ENCODE measurements around the gene RXFP4.
A peak's percentile ranks its signal among the peaks of the same experiment; 100 is the strongest.

The RXFP4 gene

DNA sequence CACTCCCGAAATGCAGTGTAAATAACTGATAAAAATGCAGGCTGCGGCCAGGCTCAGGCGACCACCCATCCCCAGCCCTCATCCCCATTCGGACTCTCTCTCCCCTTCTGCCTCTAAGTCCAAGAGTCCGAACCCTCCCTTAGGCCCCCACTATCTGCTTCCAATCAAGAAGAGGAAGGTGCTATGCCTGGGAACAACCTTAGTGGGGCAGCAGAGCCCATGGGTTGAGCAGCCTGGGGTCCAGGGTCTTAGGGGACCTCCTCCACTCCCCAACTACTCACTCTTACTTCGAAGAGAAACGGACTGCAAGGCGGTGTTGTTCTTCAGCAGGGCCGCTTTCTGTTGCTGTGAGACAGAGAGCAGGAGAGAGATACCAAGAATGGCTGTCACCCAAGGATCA is 24.7 kb downstream of the RXFP4 start:
- Histone ChIP-seq H3K36me3 (replicated peaks in 1 of 2; ENCODE audit: control insufficient read depth in 2 of 2, insufficient read depth in 2 of 2, low read length in 2 of 2) (peaks cover 61 to 92% of the 10 kb centered on the region in 2 donors), H3K4me1 (ENCODE audit: control insufficient read depth in 2 of 2, insufficient read depth in 1 of 2, low read depth in 1 of 2, low read length in 2 of 2) (peaks cover 32 to 37% of the 10 kb centered on the region in 2 donors), H3K27me3 (ENCODE audit: control insufficient read depth in 3 of 3, insufficient read depth in 3 of 3, low read depth in 1 of 3, low read length in 3 of 3) (no peaks in the 10 kb centered on the region), H4K8ac (ENCODE audit: low read depth, low read length) (no peak overlapping the region), H3K4ac (ENCODE audit: low read length) (no peak overlapping the region), H3K14ac (ENCODE audit: low read length) (no peak overlapping the region), H3K23ac (ENCODE audit: low read depth, low read length, poor library complexity) (no peak overlapping the region), H2BK120ac (ENCODE audit: low read depth, low read length) (no peak overlapping the region), H3K4me3 (ENCODE audit: low read length in 2 of 2) (no peak overlapping the region), H3K27ac (replicated peaks; ENCODE audit: low read length) (no peak overlapping the region), H2AK5ac (ENCODE audit: low read depth, low read length) (peak overlapping the region; percentile 35), H3K9me3 (replicated peaks in 1 of 2; ENCODE audit: control insufficient read depth in 2 of 2, insufficient read depth in 1 of 2, low read depth in 1 of 2, low read length in 2 of 2) (no peaks in the 10 kb centered on the region), H2BK12ac (ENCODE audit: low read length) (no peak overlapping the region), H3K9ac (ENCODE audit: low read depth, low read length, poor library complexity) (no peak overlapping the region), H4K91ac (ENCODE audit: low read depth, low read length, poor library complexity) (no peak overlapping the region), H2BK5ac (ENCODE audit: low read length) (no peak overlapping the region), H3K18ac (ENCODE audit: low read length) (no peak overlapping the region), H3K4me2 (ENCODE audit: insufficient read depth, low read length, poor library complexity, severe bottlenecking) (no peak overlapping the region), H2AFZ (ENCODE audit: low read length) (no peak overlapping the region), H2BK15ac (ENCODE audit: low read length) (no peak overlapping the region), H3K79me1 (ENCODE audit: low read depth, low read length) (peaks cover 36% of the 10 kb centered on the region)
- no peak for DNase-seq (ENCODE audit: low spot score)
- WGBS, 2 donors (ENCODE audit: extremely low coverage in 2 of 2, insufficient read length in 2 of 2, insufficient replicate concordance in 1 of 2) = no CpG with 5 or more reads among the region's 9 CpGs

DNA sequence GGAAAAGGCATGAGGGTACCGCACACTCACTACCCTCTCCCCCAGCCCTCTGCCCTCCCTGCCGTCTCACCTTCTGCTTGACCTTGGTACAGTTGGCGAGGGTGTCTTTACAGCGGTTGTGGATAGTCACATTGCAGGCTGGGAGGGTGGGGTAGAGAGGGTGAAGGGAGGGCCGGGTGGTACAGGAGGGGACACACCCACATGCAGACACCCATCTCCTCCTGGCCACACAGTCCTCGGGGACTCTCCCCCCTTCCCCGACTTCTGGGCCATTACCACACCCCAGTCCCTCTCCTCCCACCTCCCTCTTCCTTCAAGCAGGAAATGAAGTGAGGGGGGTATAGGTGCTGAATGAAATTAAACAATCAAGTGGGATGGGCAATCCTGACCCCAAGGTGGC is 25.3 kb downstream of the RXFP4 start:
- Histone ChIP-seq H3K14ac (ENCODE audit: low read length) (no peak overlapping the region), H2AFZ (ENCODE audit: low read length) (no peak overlapping the region), H2BK12ac (ENCODE audit: low read length) (no peak overlapping the region), H4K91ac (ENCODE audit: low read depth, low read length, poor library complexity) (no peak overlapping the region), H3K27me3 (ENCODE audit: control insufficient read depth in 3 of 3, insufficient read depth in 3 of 3, low read depth in 1 of 3, low read length in 3 of 3) (no peaks in the 10 kb centered on the region), H4K8ac (ENCODE audit: low read depth, low read length) (no peak overlapping the region), H3K4me1 (ENCODE audit: control insufficient read depth in 2 of 2, insufficient read depth in 1 of 2, low read depth in 1 of 2, low read length in 2 of 2) (peaks cover 32 to 37% of the 10 kb centered on the region in 2 donors), H3K23ac (ENCODE audit: low read depth, low read length, poor library complexity) (no peak overlapping the region), H2BK120ac (ENCODE audit: low read depth, low read length) (no peak overlapping the region), H3K9ac (ENCODE audit: low read depth, low read length, poor library complexity) (no peak overlapping the region), H3K27ac (replicated peaks; ENCODE audit: low read length) (no peak overlapping the region), H3K36me3 (replicated peaks in 1 of 2; ENCODE audit: control insufficient read depth in 2 of 2, insufficient read depth in 2 of 2, low read length in 2 of 2) (peaks cover 59 to 86% of the 10 kb centered on the region in 2 donors), H3K4me2 (ENCODE audit: insufficient read depth, low read length, poor library complexity, severe bottlenecking) (no peak overlapping the region), H2AK5ac (ENCODE audit: low read depth, low read length) (peak overlapping the region; percentile 35), H3K9me3 (replicated peaks in 1 of 2; ENCODE audit: control insufficient read depth in 2 of 2, insufficient read depth in 1 of 2, low read depth in 1 of 2, low read length in 2 of 2) (no peaks in the 10 kb centered on the region), H3K4me3 (ENCODE audit: low read length in 2 of 2) (peak overlapping the region in 1 of 2 donors; percentile 36), H2BK15ac (ENCODE audit: low read length) (no peak overlapping the region), H3K18ac (ENCODE audit: low read length) (no peak overlapping the region), H3K4ac (ENCODE audit: low read length) (no peak overlapping the region), H2BK5ac (ENCODE audit: low read length) (no peak overlapping the region), H3K79me1 (ENCODE audit: low read depth, low read length) (peaks cover 36% of the 10 kb centered on the region)
- DNase-seq (ENCODE audit: low spot score) = no peak
- no CpG with 5 or more reads among the region's 7 CpGs for WGBS, 2 donors (ENCODE audit: extremely low coverage in 2 of 2, insufficient read length in 2 of 2, insufficient replicate concordance in 1 of 2)

GRCh38 chr1:155967341-155968050 is 26.1 kb downstream of the RXFP4 start:
- peak overlapping the region; percentile 34 for H3K4me2 ChIP-seq (ENCODE audit: insufficient read depth, low read length, poor library complexity, severe bottlenecking)
- no peak overlapping the region for H2AFZ ChIP-seq (ENCODE audit: low read length)
- H3K9me3 ChIP-seq (replicated peaks in 1 of 2; ENCODE audit: control insufficient read depth in 2 of 2, insufficient read depth in 1 of 2, low read depth in 1 of 2, low read length in 2 of 2) = no peaks in the 10 kb centered on the region
- no peak overlapping the region for H3K4ac ChIP-seq (ENCODE audit: low read length)
- H2BK120ac ChIP-seq (ENCODE audit: low read depth, low read length) = no peak overlapping the region
- H3K27me3 ChIP-seq (ENCODE audit: control insufficient read depth in 3 of 3, insufficient read depth in 3 of 3, low read depth in 1 of 3, low read length in 3 of 3) = no peaks in the 10 kb centered on the region
- no peak overlapping the region for H3K14ac ChIP-seq (ENCODE audit: low read length)
- H3K23ac ChIP-seq (ENCODE audit: low read depth, low read length, poor library complexity) = peak overlapping the region; percentile 70
- H4K8ac ChIP-seq (ENCODE audit: low read depth, low read length) = peak overlapping the region; percentile 17
- no peak overlapping the region for H2BK15ac ChIP-seq (ENCODE audit: low read length)
- H3K18ac ChIP-seq (ENCODE audit: low read length) = peak overlapping the region; percentile 58
- peak overlapping the region; percentile 20 for H3K27ac ChIP-seq (replicated peaks; ENCODE audit: low read length)
- no peak overlapping the region for H2BK5ac ChIP-seq (ENCODE audit: low read length)
- H2AK5ac ChIP-seq (ENCODE audit: low read depth, low read length) = peak overlapping the region; percentile 6
- no CpG with 5 or more reads among the region's 13 CpGs for WGBS, 2 donors (ENCODE audit: extremely low coverage in 2 of 2, insufficient read length in 2 of 2, insufficient replicate concordance in 1 of 2)
- no peak overlapping the region for H2BK12ac ChIP-seq (ENCODE audit: low read length)
- H3K4me1 ChIP-seq (ENCODE audit: control insufficient read depth in 2 of 2, insufficient read depth in 1 of 2, low read depth in 1 of 2, low read length in 2 of 2) = peaks cover 32 to 41% of the 10 kb centered on the region in 2 donors
- peaks cover 51 to 82% of the 10 kb centered on the region in 2 donors for H3K36me3 ChIP-seq (replicated peaks in 1 of 2; ENCODE audit: control insufficient read depth in 2 of 2, insufficient read depth in 2 of 2, low read length in 2 of 2)
- no peak overlapping the region for H3K4me3 ChIP-seq (ENCODE audit: low read length in 2 of 2)
- no peak overlapping the region for H4K91ac ChIP-seq (ENCODE audit: low read depth, low read length, poor library complexity)
- DNase-seq (ENCODE audit: low spot score) = no peak
- peak overlapping the region; percentile 79 for H3K9ac ChIP-seq (ENCODE audit: low read depth, low read length, poor library complexity)
- peaks cover 37% of the 10 kb centered on the region for H3K79me1 ChIP-seq (ENCODE audit: low read depth, low read length)

DNA sequence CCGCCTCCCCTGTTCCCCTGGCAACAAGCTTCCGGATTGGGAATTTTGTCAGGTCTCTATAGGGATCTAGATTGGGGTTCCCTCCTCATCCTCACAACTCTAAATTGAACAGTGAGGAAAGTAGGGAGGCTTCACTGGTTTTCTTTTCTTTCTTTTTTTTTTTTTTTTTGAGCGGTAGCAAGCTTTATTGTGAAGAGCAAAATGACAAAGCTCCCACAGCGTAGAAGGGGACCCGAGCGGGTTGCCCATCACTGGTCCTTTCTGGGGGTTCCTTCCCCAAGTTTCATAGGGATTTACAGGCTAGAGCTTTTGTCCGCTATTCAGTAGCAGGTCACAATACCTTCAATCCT is 26.6 kb downstream of the RXFP4 start:
- Histone ChIP-seq H3K4me1 (ENCODE audit: control insufficient read depth in 2 of 2, insufficient read depth in 1 of 2, low read depth in 1 of 2, low read length in 2 of 2) (peaks cover 32 to 42% of the 10 kb centered on the region in 2 donors), H3K4me3 (ENCODE audit: low read length in 2 of 2) (no peak overlapping the region)
- WGBS, 2 donors (ENCODE audit: extremely low coverage in 2 of 2, insufficient read length in 2 of 2, insufficient replicate concordance in 1 of 2) = no CpG with 5 or more reads among the region's 7 CpGs

More for the DNA sequence above, 26.6 kb downstream of the RXFP4 start:
- H3K23ac ChIP-seq (ENCODE audit: low read depth, low read length, poor library complexity) = no peak overlapping the region
- no peak overlapping the region for H3K4ac ChIP-seq (ENCODE audit: low read length)
- H2BK120ac ChIP-seq (ENCODE audit: low read depth, low read length) = no peak overlapping the region
- H2BK5ac ChIP-seq (ENCODE audit: low read length) = no peak overlapping the region
- no peaks in the 10 kb centered on the region for H3K27me3 ChIP-seq (ENCODE audit: control insufficient read depth in 3 of 3, insufficient read depth in 3 of 3, low read depth in 1 of 3, low read length in 3 of 3)
- H2AFZ ChIP-seq (ENCODE audit: low read length) = no peak overlapping the region
- no peak overlapping the region for H3K18ac ChIP-seq (ENCODE audit: low read length)
- no peak overlapping the region for H3K9ac ChIP-seq (ENCODE audit: low read depth, low read length, poor library complexity)
- H4K91ac ChIP-seq (ENCODE audit: low read depth, low read length, poor library complexity) = no peak overlapping the region
- H2BK15ac ChIP-seq (ENCODE audit: low read length) = no peak overlapping the region
- no peak overlapping the region for H2AK5ac ChIP-seq (ENCODE audit: low read depth, low read length)
- H3K27ac ChIP-seq (replicated peaks; ENCODE audit: low read length) = peak overlapping the region; percentile 67
- peaks cover 36% of the 10 kb centered on the region for H3K79me1 ChIP-seq (ENCODE audit: low read depth, low read length)
- H3K36me3 ChIP-seq (replicated peaks in 1 of 2; ENCODE audit: control insufficient read depth in 2 of 2, insufficient read depth in 2 of 2, low read length in 2 of 2) = peaks cover 46 to 82% of the 10 kb centered on the region in 2 donors
- no peak overlapping the region for H3K14ac ChIP-seq (ENCODE audit: low read length)
- peak overlapping the region; percentile 34 for H3K4me2 ChIP-seq (ENCODE audit: insufficient read depth, low read length, poor library complexity, severe bottlenecking)
- H3K9me3 ChIP-seq (replicated peaks in 1 of 2; ENCODE audit: control insufficient read depth in 2 of 2, insufficient read depth in 1 of 2, low read depth in 1 of 2, low read length in 2 of 2) = no peaks in the 10 kb centered on the region
- H4K8ac ChIP-seq (ENCODE audit: low read depth, low read length) = no peak overlapping the region
- no peak overlapping the region for H2BK12ac ChIP-seq (ENCODE audit: low read length)
- DNase-seq (ENCODE audit: low spot score) = no peak

Measured in neuronal stem cell (in vitro differentiated cells).